H1 (cell line): ENCODE results near the gene CPNE4. TPM values are rescaled to one million over a fixed set of nuclear protein-coding genes. Genes with fewer than 3 reads are reported as not detected.

Experiments
- CTCF ChIA-PET: fragments of 300-600 bp; sonication (Branson Sonifier 250); formaldehyde crosslinking; loops from one replicate; lab custom pipeline; 2021; ENCODE audit not compliant: partially characterized antibody; lab: Charles Lee
- POLR2A ChIA-PET: fragments of 300-600 bp; sonication (Branson Sonifier 250); formaldehyde crosslinking; loops from one replicate; lab custom pipeline; 2021; ENCODE audit warnings: inconsistent platforms; ENCODE audit not compliant: partially characterized antibody; lab: Charles Lee
- DNase-seq, 2 experiments: peaks; one replicate each; pipeline versions ENCODE4 v3.0.0 to v3.0.0-alpha.2; 2010 to 2022; ENCODE audit warnings: low spot score in 2 of 2, low read depth in 1 of 2, mixed read lengths in 1 of 2
- FAIRE-seq: peaks from 2 replicates; lab custom pipeline; 2011; peaks lifted over from hg19 to GRCh38; lab: Jason Lieb, UNC
- H2AFZ ChIP-seq: 2 replicates; pipeline ENCODE4 v1.8.1; 2012; ENCODE audit warnings: low read length, inconsistent platforms
- H2AK5ac ChIP-seq: 2 replicates; pipeline ENCODE4 v1.6.1; 2013; ENCODE audit warnings: low read depth, low read length
- H2BK120ac ChIP-seq: replicated peaks from 2 replicates; pipeline ENCODE3; 2013; ENCODE audit warnings: low read depth, low read length, inconsistent platforms
- H2BK12ac ChIP-seq: 2 replicates; pipeline ENCODE4 v1.6.1; 2013; ENCODE audit warnings: low read depth, low read length
- H2BK15ac ChIP-seq: 2 replicates; pipeline ENCODE4 v1.6.1; 2013; ENCODE audit warnings: low read length
- H2BK20ac ChIP-seq: 2 replicates; pipeline ENCODE4 v1.6.1; 2013; ENCODE audit warnings: low read length
- H2BK5ac ChIP-seq: 2 replicates; pipeline ENCODE4 v1.6.1; 2013; ENCODE audit warnings: low read depth, low read length
- H3K14ac ChIP-seq: 2 replicates; pipeline ENCODE4 v1.6.1; 2013; ENCODE audit warnings: inconsistent platforms; ENCODE audit not compliant: insufficient read length
- H3K18ac ChIP-seq: 2 replicates; pipeline ENCODE4 v1.6.1; 2013; ENCODE audit warnings: low read length; ENCODE audit errors: extremely low read depth
- H3K23ac ChIP-seq: 2 replicates; pipeline ENCODE4 v1.6.1; 2013; ENCODE audit warnings: inconsistent platforms; ENCODE audit not compliant: insufficient read length
- H3K23me2 ChIP-seq: 2 replicates; pipeline ENCODE4 v1.6.1; 2013; ENCODE audit warnings: low read depth, low read length
- H3K27ac ChIP-seq: 2 replicates; pipeline ENCODE4 v1.6.1; 2011; ENCODE audit warnings: low read depth, low read length, inconsistent platforms
- H3K27me3 ChIP-seq, 4 experiments: replicated peaks in 1 of 4; 1 replicate in 1 of 4; 2 replicates in 3 of 4; pipeline versions ENCODE4 v1.6.1 to v1.8.1; 2011 to 2013; ENCODE audit warnings: low read length in 3 of 4, mild to moderate bottlenecking in 3 of 4, inconsistent platforms in 2 of 4, mixed read lengths in 2 of 4, moderate library complexity in 1 of 4; ENCODE audit not compliant: control insufficient read depth in 3 of 4, insufficient read depth in 3 of 4; ENCODE audit errors: extremely low read depth in 1 of 4
- H3K36me3 ChIP-seq, 4 experiments: 2 replicates each; pipeline versions ENCODE4 v1.6.1 to v1.8.1; 2011 to 2013; ENCODE audit warnings: mild to moderate bottlenecking in 4 of 4, low read length in 3 of 4, moderate library complexity in 2 of 4, control low read depth in 1 of 4, inconsistent platforms in 1 of 4; ENCODE audit not compliant: insufficient read depth in 4 of 4, control insufficient read depth in 2 of 4
- H3K4ac ChIP-seq: replicated peaks from 2 replicates; pipeline ENCODE3; 2013; ENCODE audit warnings: low read length, low read depth, mixed read lengths, inconsistent platforms; ENCODE audit not compliant: insufficient read length
- H3K4me1 ChIP-seq, 4 experiments: replicated peaks in 1 of 4; 1 replicate in 1 of 4; 2 replicates in 3 of 4; pipeline versions ENCODE4 v1.6.1 to v1.8.1; 2011 to 2013; ENCODE audit warnings: low read length in 3 of 4, inconsistent platforms in 2 of 4, mixed read lengths in 1 of 4; ENCODE audit not compliant: insufficient read depth in 4 of 4, control insufficient read depth in 3 of 4
- H3K4me2 ChIP-seq, 2 experiments: 2 replicates each; pipeline versions ENCODE4 v1.6.1 to v1.8.1; 2011 to 2013; ENCODE audit warnings: low read depth in 2 of 2, low read length in 2 of 2, control low read depth in 1 of 2, inconsistent platforms in 1 of 2, mild to moderate bottlenecking in 1 of 2; ENCODE audit not compliant: insufficient read depth in 1 of 2
- H3K4me3 ChIP-seq, 4 experiments: fragments of 200-600, 300-600 bp in 1 of 4; sonication (generic), shearing (Covaris generic), sonication (Bioruptor Twin) in 1 of 4; 2 replicates each; pipeline versions ENCODE4 v1.5.1 to v1.8.1; 2011 to 2016; ENCODE audit warnings: low read length in 4 of 4, low read depth in 3 of 4, control low read depth in 2 of 4, inconsistent platforms in 2 of 4, mild to moderate bottlenecking in 2 of 4, mixed read lengths in 1 of 4, moderate library complexity in 1 of 4; ENCODE audit not compliant: insufficient read depth in 2 of 4; ENCODE audit errors: extremely low read depth in 1 of 4
- H3K56ac ChIP-seq: replicated peaks from 2 replicates; pipeline ENCODE3; 2013; ENCODE audit warnings: low read depth, mild to moderate bottlenecking, mixed read lengths, low read length, inconsistent platforms; ENCODE audit not compliant: insufficient read length
- H3K79me1 ChIP-seq: 2 replicates; pipeline ENCODE4 v1.6.1; 2013; ENCODE audit warnings: low read depth, low read length, control low read depth
- H3K79me2 ChIP-seq, 2 experiments: 2 replicates each; pipeline versions ENCODE4 v1.6.1 to v1.8.1; 2012 to 2013; ENCODE audit warnings: low read length in 2 of 2, mild to moderate bottlenecking in 2 of 2, inconsistent platforms in 1 of 2; ENCODE audit not compliant: insufficient read depth in 2 of 2, control insufficient read depth in 1 of 2
- H3K9ac ChIP-seq, 4 experiments: replicated peaks in 1 of 4; 1 replicate in 1 of 4; 2 replicates in 3 of 4; pipeline versions ENCODE4 v1.6.1 to v1.8.1; 2011 to 2013; ENCODE audit warnings: low read depth in 3 of 4, low read length in 3 of 4, control low read depth in 2 of 4, mild to moderate bottlenecking in 2 of 4, moderate library complexity in 2 of 4, inconsistent platforms in 1 of 4; ENCODE audit errors: extremely low read depth in 1 of 4
- H3K9me3 ChIP-seq, 2 experiments: 2 replicates each; pipeline versions ENCODE4 v1.6.1 to v1.8.1; 2012 to 2013; ENCODE audit warnings: mild to moderate bottlenecking in 2 of 2, moderate library complexity in 2 of 2, control low read depth in 1 of 2, inconsistent platforms in 1 of 2, low read depth in 1 of 2, low read length in 1 of 2, mixed read lengths in 1 of 2; ENCODE audit not compliant: insufficient read depth in 2 of 2
- H4K20me1 ChIP-seq, 2 experiments: replicated peaks in 1 of 2; 2 replicates each; pipeline versions ENCODE3 to v1.8.1; 2011 to 2013; ENCODE audit warnings: inconsistent platforms in 2 of 2, low read length in 2 of 2, mild to moderate bottlenecking in 1 of 2; ENCODE audit not compliant: insufficient read depth in 2 of 2, control insufficient read depth in 1 of 2
- H4K5ac ChIP-seq: 2 replicates; pipeline ENCODE4 v1.6.1; 2013; ENCODE audit warnings: low read length, low read depth, mixed read lengths, inconsistent platforms; ENCODE audit not compliant: insufficient read length
- H4K8ac ChIP-seq: 2 replicates; pipeline ENCODE4 v1.8.0; 2013; ENCODE audit warnings: mild to moderate bottlenecking, moderate library complexity, low read length, inconsistent platforms; ENCODE audit not compliant: insufficient read depth; ENCODE audit errors: extremely low read depth
- H4K91ac ChIP-seq: replicated peaks from 2 replicates; pipeline ENCODE3; 2013; ENCODE audit warnings: low read length, mixed read lengths, inconsistent platforms; ENCODE audit not compliant: insufficient read length
- CBX8 ChIP-seq: fragments of 300-800, 300-1000 bp; sonication (generic); IDR thresholded peaks from 2 replicates; pipeline ENCODE4 v1.7.1; 2016; ENCODE audit warnings: low read depth, low read length, borderline replicate concordance
- HDAC6 ChIP-seq: IDR thresholded peaks from one replicate; pipeline ENCODE4 v1.7.1; 2012; ENCODE audit warnings: low read depth, mild to moderate bottlenecking, inconsistent platforms, low read length, moderate library complexity
- JUND ChIP-seq: IDR thresholded peaks from 2 replicates; pipeline ENCODE4 v1.6.1; 2011; ENCODE audit warnings: mild to moderate bottlenecking, improper control_type of control experiment, low read length
- SRF ChIP-seq: IDR thresholded peaks from 2 replicates; pipeline ENCODE4 v1.6.1; 2011; ENCODE audit warnings: mild to moderate bottlenecking, low read depth, low read length, moderate library complexity
- YY1 ChIP-seq: IDR thresholded peaks from 2 replicates; pipeline ENCODE4 v1.6.1; 2011; ENCODE audit warnings: low read depth, mild to moderate bottlenecking, low read length
- WGBS, 2 experiments: shearing (Covaris generic) in 1 of 2; methylation state at CpG; one replicate each; pipeline versions ENCODE4 v1.1.6 to v1.1.7; 2013 to 2015; ENCODE audit warnings: low lambda C conversion rate in 2 of 2, mixed read lengths in 2 of 2, inconsistent platforms in 1 of 2, low coverage in 1 of 2, missing lambda C conversion rate in 1 of 2; ENCODE audit not compliant: insufficient replicate concordance in 2 of 2, insufficient coverage in 1 of 2, insufficient read length in 1 of 2; ENCODE audit errors: extremely low coverage in 1 of 2, missing lambda C conversion rate in 1 of 2; 5-methylcytosine and 5-hydroxymethylcytosine counted together
- polyA plus RNA-seq, 7 experiments: library from polyadenylated mRNA; depleted of rRNA in 3 of 7; stranded (reverse) in 5 of 7; unstranded in 2 of 7; fragments of >200 nt in 5 of 7; fragments of 200-250 nt in 2 of 7; gene quantifications; 1 replicate in 5 of 7; 2 replicates in 1 of 7; 4 replicates in 1 of 7; pipeline versions ENCODE4 v1.2.1 to v1.2.3, GENCODE V29; 2011 to 2013; ENCODE audit warnings: missing spikeins in 2 of 7, mixed read lengths in 2 of 7
- total RNA-seq: library from RNA; stranded (reverse); fragmentation: NEBNext Ultra II Directional; extraction: Animal tissue kit (Norgen Biotek cat#: 25700); gene quantifications from 2 replicates; pipeline ENCODE4 v1.2.1, GENCODE V29; 2021

CPNE4 gene
- total and polyA plus RNA-seq, 2 of the 8 experiments (the other 6 are each of a cell fraction or from before 2014, with no cell fraction given), result 0.82 to 3.8 TPM

DNA sequence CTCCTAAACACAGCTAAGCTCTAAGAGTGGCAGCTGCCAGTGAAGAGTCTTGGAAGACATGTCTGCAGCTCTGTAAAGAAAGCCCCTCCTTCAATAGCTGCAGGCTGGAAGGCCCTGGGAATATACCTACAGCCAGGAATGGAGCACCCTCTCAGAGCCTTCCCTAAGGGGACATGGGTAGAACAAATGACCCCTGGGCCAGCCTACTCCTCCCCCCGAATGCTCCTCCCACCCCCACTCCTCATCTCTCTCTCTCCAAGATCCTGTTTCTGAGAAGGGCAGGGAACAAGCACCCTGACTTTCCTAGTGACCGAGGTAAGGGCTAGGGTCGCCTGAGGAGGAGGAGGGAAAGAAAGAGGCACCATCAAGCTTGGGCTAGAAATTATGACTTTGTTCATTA is 20.7 kb downstream of the CPNE4 start:
- Histone ChIP-seq H3K4me2 (no peak overlapping the region), H3K79me1 (no peaks in the 10 kb centered on the region), H3K36me3 (no peaks in the 10 kb centered on the region), H2BK12ac (no peak overlapping the region), H3K4ac (no peak overlapping the region), H3K9ac (no peak overlapping the region), H3K4me1 (peaks cover 0 to 6% (median 0%) of the 10 kb centered on the region in 4 experiments; a peak in 2 of 7 replicates), H2BK20ac (no peak overlapping the region), H2AK5ac (no peak overlapping the region), H3K27me3 (no peaks in the 10 kb centered on the region), H3K27ac (no peak overlapping the region), H3K4me3 (no peak overlapping the region), H4K5ac (no peak overlapping the region), H3K23me2 (no peaks in the 10 kb centered on the region), H4K91ac (no peak overlapping the region), H2BK120ac (no peak overlapping the region), H3K9me3 (no peaks in the 10 kb centered on the region), H3K79me2 (no peaks in the 10 kb centered on the region), H4K20me1 (no peaks in the 10 kb centered on the region), H2BK15ac (no peak overlapping the region), H3K56ac (no peak overlapping the region), H2AFZ (no peak overlapping the region; the same call in 1 of the 2 replicates), H3K23ac (no peak overlapping the region), H4K8ac (no peak overlapping the region), H3K14ac (no peak overlapping the region), H3K18ac (no peak overlapping the region), H2BK5ac (peak overlapping the region; percentile 11; the same call in 1 of the 2 replicates)
- DNase-seq (no peak), FAIRE-seq (no peak)
- WGBS, 2 experiments, result 81% methylated on average over 2 of the region's 3 CpGs; no CpG with 5 or more reads in 1 of the 2 experiments
- ChIA-PET POLR2A (no interaction called here), CTCF (interaction anchor here (0.8 to 1.4 kb wide), 3 partner anchors 11 to 218 kb away, joined by 3 to 6 read pairs (median 3); no protein-coding TSS in a partner anchor)
- TF ChIP-seq YY1, result no peak
- TF ChIP-seq HDAC6, result no peak
- no peak for TF ChIP-seq JUND
- no peak for TF ChIP-seq SRF
- no peak for TF ChIP-seq CBX8
